Upper lobe of left lung (tissue), 6 donors: ENCODE results near the gene PCDHGA3. TPM values are rescaled to one million over a fixed set of nuclear protein-coding genes. Genes with fewer than 3 reads are reported as not detected.

Source experiments
- ATAC-seq, 2 donors: fragments of 200-7000 bp; cut with Tn5 transposase; one replicate each; pipeline ENCODE4 v1.9.1; 2022; ENCODE audit warnings: mild to moderate bottlenecking in 2 of 2, moderate library complexity in 2 of 2; ENCODE audit not compliant: low FRiP score in 2 of 2
- DNase-seq, 2 donors: peaks; one replicate each; pipeline ENCODE4 v3.0.0-alpha.2; 2019 to 2020
- H3K27ac ChIP-seq, 4 donors: fragments of 200-600 bp; sonication (generic); one replicate each; pipeline ENCODE4 v1.5.1; 2016 to 2019
- H3K27me3 ChIP-seq, 4 donors: fragments of 200-600 bp; sonication (generic); one replicate each; pipeline ENCODE4 v1.5.1; 2017 to 2019
- H3K36me3 ChIP-seq, 4 donors: fragments of 200-600 bp; sonication (generic); one replicate each; pipeline ENCODE4 v1.5.1; 2016 to 2019
- H3K4me1 ChIP-seq, 4 donors: fragments of 200-600 bp; sonication (generic); one replicate each; pipeline ENCODE4 v1.5.1; 2018 to 2019
- H3K4me3 ChIP-seq, 4 donors: fragments of 200-600 bp; sonication (generic); one replicate each; pipeline ENCODE4 v1.5.1; 2017 to 2019; ENCODE audit warnings: mild to moderate bottlenecking in 2 of 4, moderate library complexity in 1 of 4
- H3K9me3 ChIP-seq, 4 donors: fragments of 200-600 bp; sonication (generic); one replicate each; pipeline ENCODE4 v1.5.1; 2018 to 2019
- EP300 ChIP-seq, 4 donors: sonication (generic); formaldehyde crosslinking; IDR thresholded peaks; one replicate each; pipeline ENCODE4 v1.5.1; 2017; ENCODE audit warnings: antibody characterized with exemption in 4 of 4, control low read depth in 2 of 4
- POLR2A ChIP-seq, 4 donors: fragments of 450-650 bp; IDR thresholded peaks; one replicate each; pipeline ENCODE4 v1.5.1; 2016 to 2017; ENCODE audit warnings: antibody characterized with exemption in 4 of 4, mild to moderate bottlenecking in 2 of 4
- POLR2AphosphoS5 ChIP-seq, 2 donors: sonication (generic); formaldehyde crosslinking; IDR thresholded peaks; one replicate each; pipeline ENCODE4 v1.5.1; 2017; ENCODE audit warnings: antibody characterized with exemption in 2 of 2
- WGBS, 2 donors: methylation state at CpG; one replicate each; pipeline ENCODE4 v1.1.5; 2017 to 2018; 5-methylcytosine and 5-hydroxymethylcytosine counted together
- total RNA-seq, 6 donors: library from RNA; depleted of rRNA in 4 of 6; stranded (reverse); fragments of >200 nt in 4 of 6; gene quantifications; one replicate each; pipeline versions ENCODE4 v1.1.0 to v1.2.1, GENCODE V29; 2016 to 2021
- TF ChIP-seq, protein P1 (sequence below), 6 experiments: fragments of 450-650 bp in 4 of 6; fragments of 200-600 bp in 2 of 6; sonication (generic) in 2 of 6; IDR thresholded peaks; one replicate each; pipeline ENCODE4 v1.5.1; 2016 to 2019; ENCODE audit warnings: antibody characterized with exemption in 6 of 6
- donor health status: DM: no; HTN: no; CAD: no; lungs with moderate emphysema.
- donor health status: DM: no; HTN: yes; CAD: no; lungs with severe emphysema.

The PCDHGA3 gene
- total RNA-seq, 6 donors from 2014 or later = 0.80 to 2.1 (median 1.7) TPM

DNA sequence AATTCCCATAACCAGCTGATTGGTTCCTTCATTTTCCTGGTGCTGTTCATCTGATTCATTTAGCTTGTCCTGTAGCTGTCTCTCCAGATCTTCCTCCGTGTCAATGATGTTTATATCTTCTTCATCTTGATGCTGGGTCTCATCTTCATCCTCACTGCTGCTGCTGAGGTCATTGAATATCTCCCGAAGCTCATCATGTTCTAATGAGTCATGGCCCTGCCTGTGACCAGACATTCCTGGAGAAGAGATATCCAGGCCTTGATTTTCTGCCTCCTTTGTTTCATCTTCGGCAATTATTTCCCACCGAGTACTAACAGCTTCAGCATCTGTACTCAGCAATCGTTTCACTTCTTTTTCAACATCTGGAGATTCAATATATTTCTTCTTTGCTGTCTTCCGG lies 24.4 kb upstream of the PCDHGA3 start:
- TF ChIP-seq, protein P1, sequence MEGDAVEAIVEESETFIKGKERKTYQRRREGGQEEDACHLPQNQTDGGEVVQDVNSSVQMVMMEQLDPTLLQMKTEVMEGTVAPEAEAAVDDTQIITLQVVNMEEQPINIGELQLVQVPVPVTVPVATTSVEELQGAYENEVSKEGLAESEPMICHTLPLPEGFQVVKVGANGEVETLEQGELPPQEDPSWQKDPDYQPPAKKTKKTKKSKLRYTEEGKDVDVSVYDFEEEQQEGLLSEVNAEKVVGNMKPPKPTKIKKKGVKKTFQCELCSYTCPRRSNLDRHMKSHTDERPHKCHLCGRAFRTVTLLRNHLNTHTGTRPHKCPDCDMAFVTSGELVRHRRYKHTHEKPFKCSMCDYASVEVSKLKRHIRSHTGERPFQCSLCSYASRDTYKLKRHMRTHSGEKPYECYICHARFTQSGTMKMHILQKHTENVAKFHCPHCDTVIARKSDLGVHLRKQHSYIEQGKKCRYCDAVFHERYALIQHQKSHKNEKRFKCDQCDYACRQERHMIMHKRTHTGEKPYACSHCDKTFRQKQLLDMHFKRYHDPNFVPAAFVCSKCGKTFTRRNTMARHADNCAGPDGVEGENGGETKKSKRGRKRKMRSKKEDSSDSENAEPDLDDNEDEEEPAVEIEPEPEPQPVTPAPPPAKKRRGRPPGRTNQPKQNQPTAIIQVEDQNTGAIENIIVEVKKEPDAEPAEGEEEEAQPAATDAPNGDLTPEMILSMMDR (IDR thresholded peaks at IDR 0.05) = no peak
- TF ChIP-seq EP300 (IDR thresholded peaks at IDR 0.05) (no peak), POLR2AphosphoS5 (IDR thresholded peaks at IDR 0.05) (no peak), POLR2A (IDR thresholded peaks at IDR 0.05) (no peak)
- Histone ChIP-seq H3K36me3 (peaks cover 0 to 43% (median 18%) of the 10 kb centered on the region in 4 donors), H3K27ac (no peak overlapping the region), H3K4me1 (peaks cover 0 to 9% (median 4%) of the 10 kb centered on the region in 4 donors), H3K4me3 (peak overlapping the region in 1 of 4 donors; percentile 58), H3K9me3 (peaks cover 58 to 86% (median 77%) of the 10 kb centered on the region in 4 donors), H3K27me3 (no peaks in the 10 kb centered on the region)
- ATAC-seq (no peak), DNase-seq (no peak)
- 97% methylated on average over 6 of the region's 6 CpGs for WGBS, 2 donors

DNA sequence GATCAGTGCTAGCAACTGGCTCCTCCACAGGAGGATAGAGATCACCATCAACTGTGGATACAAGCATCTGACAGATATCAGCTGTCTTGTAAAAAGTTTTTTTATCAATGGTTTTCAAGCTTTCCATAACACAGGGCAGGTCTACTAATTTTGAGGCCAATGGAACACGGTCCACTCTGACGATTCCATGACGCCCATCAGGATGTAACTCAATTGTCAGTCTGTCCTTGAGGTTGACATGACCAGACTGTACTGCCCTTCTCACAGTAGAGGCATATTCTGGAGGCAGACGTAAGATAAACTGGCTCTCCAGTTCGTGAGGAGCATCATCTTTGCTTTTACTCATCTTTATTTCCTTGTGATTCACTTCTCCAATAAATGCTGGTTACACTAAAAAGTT lies 23.9 kb upstream of the PCDHGA3 start:
- H3K4me3 ChIP-seq = peak overlapping the region in 3 of 4 donors; percentile 54 to 62 (median 58)
- ATAC-seq (no peak), DNase-seq (no peak)
- peak overlapping the region in 1 of 4 donors; percentile 91 for H3K27ac ChIP-seq
- peaks cover 0 to 43% (median 18%) of the 10 kb centered on the region in 4 donors for H3K36me3 ChIP-seq
- 76 to 77% methylated on average over 5 of the region's 5 CpGs for WGBS, 2 donors
- TF ChIP-seq EP300 (IDR thresholded peaks at IDR 0.05) (no peak), POLR2A (IDR thresholded peaks at IDR 0.05) (no peak)
- TF ChIP-seq, protein P1 (IDR thresholded peaks at IDR 0.05) = no peak
- no peaks in the 10 kb centered on the region for H3K27me3 ChIP-seq
- peaks cover 0 to 9% (median 4%) of the 10 kb centered on the region in 4 donors for H3K4me1 ChIP-seq
- peaks cover 55 to 82% (median 72%) of the 10 kb centered on the region in 4 donors for H3K9me3 ChIP-seq

DNA sequence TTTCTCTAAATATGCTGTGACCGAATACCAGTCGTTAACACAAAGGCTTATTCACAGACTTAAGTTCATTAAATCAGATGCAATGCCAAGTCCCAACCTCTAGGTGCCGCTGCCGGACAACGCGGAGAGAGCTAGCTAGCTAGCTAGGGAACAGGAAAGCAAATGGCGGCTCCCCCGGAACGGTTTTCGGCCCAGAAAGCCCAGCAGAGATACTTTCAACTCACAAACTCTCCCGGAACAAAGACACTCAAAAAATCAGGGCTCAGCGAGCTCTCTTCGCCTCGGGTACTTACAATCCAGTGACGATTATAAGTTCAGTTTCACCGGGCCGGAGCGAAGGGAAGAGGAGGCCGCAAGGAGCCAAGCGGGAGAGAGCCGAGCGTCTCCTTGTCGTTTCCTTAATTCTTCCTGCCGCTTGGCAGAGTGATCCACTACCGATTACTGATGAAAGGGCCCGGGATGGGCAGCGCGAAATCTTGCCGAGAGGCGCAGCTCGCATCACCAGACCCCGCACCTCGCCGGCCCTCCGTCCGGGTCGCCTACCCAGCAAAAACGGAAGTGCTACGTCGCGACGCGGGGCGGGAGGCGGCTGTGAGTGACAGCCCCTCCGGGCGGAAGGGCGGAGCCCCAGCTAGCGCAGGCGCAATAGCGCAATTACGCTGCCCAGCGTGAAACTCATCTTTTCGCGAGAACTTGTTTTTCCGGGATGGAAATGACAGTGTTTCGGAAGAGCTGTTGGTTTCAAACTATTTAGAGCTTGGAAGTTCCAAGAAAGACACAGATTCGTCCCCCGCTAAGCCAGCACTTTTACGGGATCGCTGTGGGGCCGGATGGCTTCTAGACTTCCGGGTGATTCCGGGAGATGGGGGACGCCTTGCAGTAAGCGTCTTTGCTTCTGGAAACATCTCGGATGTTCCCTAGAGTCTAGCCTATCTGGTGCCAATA lies 23.1 kb upstream of the PCDHGA3 start, which contains the start of gene TAF7:
Gene TAF7, minus strand, starts transcription at position 560 of the 945 bp plus-strand sequence. CDS start 740 bp downstream, outside the sequence.
- 2 to 5% methylated on average over 41 to 66 of the region's 67 CpGs for WGBS, 2 donors
- ATAC-seq = peak; percentile 97 to 99

DNA sequence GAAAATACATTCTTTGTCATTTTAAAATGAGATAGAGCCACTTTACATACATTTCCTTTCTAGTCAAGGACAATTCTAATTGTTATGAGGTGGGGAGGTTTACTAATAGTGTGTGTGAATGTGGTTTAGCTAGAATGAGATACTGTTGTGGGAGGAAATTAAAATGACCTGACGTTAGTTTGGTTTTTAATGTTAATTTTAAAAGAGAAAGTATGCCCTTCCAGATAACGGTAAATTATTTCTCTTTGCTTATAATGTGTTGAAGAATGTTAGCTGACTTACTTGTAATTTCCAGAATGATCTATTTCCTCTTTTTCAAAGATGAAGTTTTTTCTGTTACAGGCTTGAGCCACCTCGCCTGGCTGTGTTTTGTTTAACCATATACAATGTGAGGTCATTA lies 21.4 kb upstream of the PCDHGA3 start:
- DNase-seq (no peak), ATAC-seq (no peak)
- 88 to 94% methylated on average over 3 of the region's 3 CpGs for WGBS, 2 donors
- TF ChIP-seq EP300 (IDR thresholded peaks at IDR 0.05) = no peak
- TF ChIP-seq POLR2A (IDR thresholded peaks at IDR 0.05) = no peak
- TF ChIP-seq, protein P1 (IDR thresholded peaks at IDR 0.05) = no peak
- no peak for TF ChIP-seq POLR2AphosphoS5 (IDR thresholded peaks at IDR 0.05)
- H3K9me3 ChIP-seq = peaks cover 36 to 70% (median 63%) of the 10 kb centered on the region in 4 donors
- H3K27ac ChIP-seq = no peak overlapping the region
- H3K36me3 ChIP-seq = peaks cover 0 to 26% (median 11%) of the 10 kb centered on the region in 4 donors
- H3K4me3 ChIP-seq = no peak overlapping the region
- H3K27me3 ChIP-seq = no peaks in the 10 kb centered on the region
- peaks cover 0 to 9% (median 4%) of the 10 kb centered on the region in 4 donors for H3K4me1 ChIP-seq

More for the DNA sequence above, 23.1 kb upstream of the PCDHGA3 start, which contains the start of gene TAF7:
- Histone ChIP-seq H3K27me3 (no peaks in the 10 kb centered on the region), H3K9me3 (peaks cover 53 to 82% (median 65%) of the 10 kb centered on the region in 4 donors), H3K36me3 (peaks cover 0 to 43% (median 18%) of the 10 kb centered on the region in 4 donors), H3K27ac (peak within 1 kb of the TSS; percentile 90 to 97 (median 92)), H3K4me1 (peaks cover 0 to 9% (median 4%) of the 10 kb centered on the region in 4 donors), H3K4me3 (peak within 1 kb of the TSS; percentile 38 to 62 (median 56))
- DNase-seq = peak; percentile 88 to 98
- TF ChIP-seq EP300 (IDR thresholded peaks at IDR 0.05) (no peak), POLR2AphosphoS5 (IDR thresholded peaks at IDR 0.05) (peak; percentile 94 to 99), POLR2A (IDR thresholded peaks at IDR 0.05) (peak; percentile 88 to 94 (median 92))
- TF ChIP-seq, protein P1 (IDR thresholded peaks at IDR 0.05) = peak; percentile 59 to 73 (median 67)
